ENCODE measurements around the gene MANBA.
A peak's percentile ranks its signal among the peaks of the same experiment; 100 is the strongest.

Gene MANBA

GRCh38 chr4:102629673-102630072 lies 131.1 kb downstream of the MANBA start:
- Histone ChIP-seq H3K36me3 (ENCODE audit: control insufficient read depth in 2 of 2, insufficient read depth in 1 of 2, low read length in 2 of 2) (peaks cover 0 to 19% of the 10 kb centered on the region in 2 experiments; a peak in 1 of 3 replicates), H3K9me3 (ENCODE audit: control insufficient read depth, insufficient read depth, low read depth, low read length) (no peaks in the 10 kb centered on the region), H3K4me1 (ENCODE audit: control insufficient read depth, insufficient read depth, low read length) (peaks cover 4% of the 10 kb centered on the region), H3K27ac (ENCODE audit: extremely low read depth, low read depth, low read length) (no peak overlapping the region), H3K4me3 (ENCODE audit: low read depth, low read length) (no peak overlapping the region)
- TF ChIP-seq ZNF248 (tag by site-specific recombination; IDR thresholded peaks at IDR 0.05) (no peak), BCL11B (tag by site-specific recombination; IDR thresholded peaks at IDR 0.05; ENCODE audit: low read depth) (no peak), ZNF391 (tag by site-specific recombination; IDR thresholded peaks at IDR 0.05; ENCODE audit: borderline replicate concordance, low read depth) (no peak), ZNF324 (tag by site-specific recombination; IDR thresholded peaks at IDR 0.05) (no peak), ZNF558 (tag by site-specific recombination; IDR thresholded peaks at IDR 0.05) (no peak), ZNF37A (tag by site-specific recombination; IDR thresholded peaks at IDR 0.05) (no peak), ZNF670 (tag by site-specific recombination; IDR thresholded peaks at IDR 0.05; ENCODE audit: low read depth) (no peak), ZFP69B (tag by site-specific recombination; IDR thresholded peaks at IDR 0.05) (no peak), HIC1 (tag by site-specific recombination; IDR thresholded peaks at IDR 0.05) (no peak), ZNF416 (tag by site-specific recombination; IDR thresholded peaks at IDR 0.05) (no peak), ZNF629 (tag by site-specific recombination; IDR thresholded peaks at IDR 0.05) (no peak), OVOL3 (tag by site-specific recombination; IDR thresholded peaks at IDR 0.05) (no peak), ZNF514 (tag by site-specific recombination; IDR thresholded peaks at IDR 0.05) (no peak)
- TF ChIP-seq, protein P1, sequence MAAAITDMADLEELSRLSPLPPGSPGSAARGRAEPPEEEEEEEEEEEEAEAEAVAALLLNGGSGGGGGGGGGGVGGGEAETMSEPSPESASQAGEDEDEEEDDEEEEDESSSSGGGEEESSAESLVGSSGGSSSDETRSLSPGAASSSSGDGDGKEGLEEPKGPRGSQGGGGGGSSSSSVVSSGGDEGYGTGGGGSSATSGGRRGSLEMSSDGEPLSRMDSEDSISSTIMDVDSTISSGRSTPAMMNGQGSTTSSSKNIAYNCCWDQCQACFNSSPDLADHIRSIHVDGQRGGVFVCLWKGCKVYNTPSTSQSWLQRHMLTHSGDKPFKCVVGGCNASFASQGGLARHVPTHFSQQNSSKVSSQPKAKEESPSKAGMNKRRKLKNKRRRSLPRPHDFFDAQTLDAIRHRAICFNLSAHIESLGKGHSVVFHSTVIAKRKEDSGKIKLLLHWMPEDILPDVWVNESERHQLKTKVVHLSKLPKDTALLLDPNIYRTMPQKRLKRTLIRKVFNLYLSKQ (tag by site-specific recombination; IDR thresholded peaks at IDR 0.05; ENCODE audit: borderline replicate concordance): no peak
- TF ChIP-seq, protein P2, sequence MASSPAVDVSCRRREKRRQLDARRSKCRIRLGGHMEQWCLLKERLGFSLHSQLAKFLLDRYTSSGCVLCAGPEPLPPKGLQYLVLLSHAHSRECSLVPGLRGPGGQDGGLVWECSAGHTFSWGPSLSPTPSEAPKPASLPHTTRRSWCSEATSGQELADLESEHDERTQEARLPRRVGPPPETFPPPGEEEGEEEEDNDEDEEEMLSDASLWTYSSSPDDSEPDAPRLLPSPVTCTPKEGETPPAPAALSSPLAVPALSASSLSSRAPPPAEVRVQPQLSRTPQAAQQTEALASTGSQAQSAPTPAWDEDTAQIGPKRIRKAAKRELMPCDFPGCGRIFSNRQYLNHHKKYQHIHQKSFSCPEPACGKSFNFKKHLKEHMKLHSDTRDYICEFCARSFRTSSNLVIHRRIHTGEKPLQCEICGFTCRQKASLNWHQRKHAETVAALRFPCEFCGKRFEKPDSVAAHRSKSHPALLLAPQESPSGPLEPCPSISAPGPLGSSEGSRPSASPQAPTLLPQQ (tag by site-specific recombination; IDR thresholded peaks at IDR 0.05): no peak
- POLR2A ChIA-PET: no interaction called here
- CTCF ChIA-PET: no interaction called here

GRCh38 chr4:102627831-102628523 lies 132.8 kb downstream of the MANBA start:
- H3K36me3 ChIP-seq (ENCODE audit: control insufficient read depth in 2 of 2, insufficient read depth in 1 of 2, low read length in 2 of 2): peaks cover 0 to 10% of the 10 kb centered on the region in 2 experiments; a peak in 1 of 3 replicates
- H3K4me3 ChIP-seq (ENCODE audit: low read depth, low read length): no peak overlapping the region
- TF ChIP-seq ZNF2 (tag by site-specific recombination; IDR thresholded peaks at IDR 0.05) (no peak), ZNF274 (IDR thresholded peaks at IDR 0.05; ENCODE audit: low read length) (no peak), ZNF274 (tag by site-specific recombination; IDR thresholded peaks at IDR 0.05; ENCODE audit: borderline replicate concordance) (no peak), ZNF335 (tag by site-specific recombination; conservative IDR thresholded peaks at IDR 0.05) (peak; percentile 68), GLIS1 (tag by site-specific recombination; IDR thresholded peaks at IDR 0.05) (peak; percentile 82), ZNF664 (tag by site-specific recombination; IDR thresholded peaks at IDR 0.05) (no peak), ZNF544 (tag by site-specific recombination; IDR thresholded peaks at IDR 0.05) (no peak), ZBTB48 (tag by site-specific recombination; IDR thresholded peaks at IDR 0.05) (no peak), KLF7 (tag by site-specific recombination; IDR thresholded peaks at IDR 0.05; ENCODE audit: borderline replicate concordance) (no peak), ZBTB8A (tag by site-specific recombination; IDR thresholded peaks at IDR 0.05) (no peak), SP7 (tag by site-specific recombination; IDR thresholded peaks at IDR 0.05) (peak; percentile 38; the same call in 1 of the 2 replicates)
- CTCF ChIA-PET: no interaction called here
- peaks cover 4% of the 10 kb centered on the region for H3K4me1 ChIP-seq (ENCODE audit: control insufficient read depth, insufficient read depth, low read length)
- POLR2A ChIA-PET: interaction anchor here (0.7 kb wide), 1 partner anchor 35 kb away, joined by 3 read pairs; no protein-coding TSS in a partner anchor
- H3K9me3 ChIP-seq (ENCODE audit: control insufficient read depth, insufficient read depth, low read depth, low read length): no peaks in the 10 kb centered on the region
- H3K27ac ChIP-seq (ENCODE audit: extremely low read depth, low read depth, low read length): no peak overlapping the region
